ENCODE data around the gene SOX21.

Gene SOX21

GRCh38 chr13:94704377-94705080, 7.8 kb downstream of the SOX21 start:
- Histone ChIP-seq H3K4me1 (no peaks in the 10 kb centered on the region), H3K9ac (no peak overlapping the region), H3K27ac (no peak overlapping the region), H4K20me1 (peaks cover 45% of the 10 kb centered on the region), H3K27me3 (peaks cover 94% of the 10 kb centered on the region), H3K36me3 (no peaks in the 10 kb centered on the region), H3K4me3 (no peak overlapping the region), H3K4me2 (no peak overlapping the region), H3K9me3 (peaks cover 63% of the 10 kb centered on the region)
- TF ChIP-seq Cebpa-rat (IDR thresholded peaks at IDR 0.05): no peak

- no peaks in the 10 kb centered on the region for H3K4me1 ChIP-seq
Observed at GRCh38 chr13:94703721-94704314, 8.5 kb downstream of the SOX21 start.

GRCh38 chr13:94703271-94703670, 9.1 kb downstream of the SOX21 start:
- H3K36me3 ChIP-seq: no peaks in the 10 kb centered on the region
- H4K20me1 ChIP-seq: peaks cover 32% of the 10 kb centered on the region
- no peak overlapping the region for H3K4me3 ChIP-seq
- H3K4me1 ChIP-seq: no peaks in the 10 kb centered on the region
- peaks cover 82% of the 10 kb centered on the region for H3K27me3 ChIP-seq
- H3K9me3 ChIP-seq: peaks cover 58% of the 10 kb centered on the region
- no peak overlapping the region for H3K27ac ChIP-seq
- TF ChIP-seq Cebpa-rat (IDR thresholded peaks at IDR 0.05): no peak
- H3K9ac ChIP-seq: no peak overlapping the region
- no peak overlapping the region for H3K4me2 ChIP-seq

More at GRCh38 chr13:94703721-94704314, 8.5 kb downstream of the SOX21 start:
- TF ChIP-seq Cebpa-rat (IDR thresholded peaks at IDR 0.05): no peak
- Histone ChIP-seq H3K36me3 (no peaks in the 10 kb centered on the region), H3K4me2 (no peak overlapping the region), H3K4me3 (no peak overlapping the region), H4K20me1 (peaks cover 37% of the 10 kb centered on the region), H3K27me3 (peaks cover 87% of the 10 kb centered on the region), H3K9me3 (peaks cover 63% of the 10 kb centered on the region), H3K27ac (no peak overlapping the region), H3K9ac (no peak overlapping the region)

GRCh38 chr13:94702181-94703041, 9.9 kb downstream of the SOX21 start:
- no peak for TF ChIP-seq Cebpa-rat (IDR thresholded peaks at IDR 0.05)
- no peaks in the 10 kb centered on the region for H3K4me1 ChIP-seq
- H4K20me1 ChIP-seq: peaks cover 23% of the 10 kb centered on the region
- H3K4me3 ChIP-seq: no peak overlapping the region
- H3K27me3 ChIP-seq: peaks cover 73% of the 10 kb centered on the region
- no peak overlapping the region for H3K4me2 ChIP-seq
- no peaks in the 10 kb centered on the region for H3K36me3 ChIP-seq
- H3K9me3 ChIP-seq: peaks cover 50% of the 10 kb centered on the region
- H3K9ac ChIP-seq: no peak overlapping the region
- no peak overlapping the region for H3K27ac ChIP-seq

GRCh38 chr13:94701313-94702180, 10.8 kb downstream of the SOX21 start:
- Histone ChIP-seq H3K9me3 (peaks cover 46% of the 10 kb centered on the region), H3K27ac (no peak overlapping the region), H3K36me3 (no peaks in the 10 kb centered on the region), H3K4me1 (no peaks in the 10 kb centered on the region), H3K4me2 (no peak overlapping the region), H3K4me3 (no peak overlapping the region), H3K9ac (no peak overlapping the region), H3K27me3 (peaks cover 65% of the 10 kb centered on the region), H4K20me1 (peaks cover 15% of the 10 kb centered on the region; the same call in 1 of the 2 replicates)
- no peak for TF ChIP-seq Cebpa-rat (IDR thresholded peaks at IDR 0.05)

- Histone ChIP-seq H3K27me3 (peaks cover 54% of the 10 kb centered on the region), H3K36me3 (no peaks in the 10 kb centered on the region), H3K4me2 (no peak overlapping the region), H3K27ac (no peak overlapping the region), H4K20me1 (peaks cover 6% of the 10 kb centered on the region; the same call in 1 of the 2 replicates), H3K9ac (no peak overlapping the region), H3K4me1 (no peaks in the 10 kb centered on the region), H3K4me3 (no peak overlapping the region), H3K9me3 (peaks cover 44% of the 10 kb centered on the region)
- TF ChIP-seq Cebpa-rat (IDR thresholded peaks at IDR 0.05): no peak
Observed at GRCh38 chr13:94700536-94700935, 11.8 kb downstream of the SOX21 start.

- peaks cover 1% of the 10 kb centered on the region; the same call in 1 of the 2 replicates for H4K20me1 ChIP-seq
- H3K9ac ChIP-seq: no peak overlapping the region
- TF ChIP-seq Cebpa-rat (IDR thresholded peaks at IDR 0.05): no peak
- H3K36me3 ChIP-seq: no peaks in the 10 kb centered on the region
- H3K4me3 ChIP-seq: no peak overlapping the region
- peaks cover 43% of the 10 kb centered on the region for H3K9me3 ChIP-seq
- H3K4me2 ChIP-seq: no peak overlapping the region
- H3K27ac ChIP-seq: no peak overlapping the region
- H3K4me1 ChIP-seq: no peaks in the 10 kb centered on the region
- H3K27me3 ChIP-seq: peaks cover 50% of the 10 kb centered on the region
Observed at GRCh38 chr13:94700051-94700535, 12.3 kb downstream of the SOX21 start.

- Histone ChIP-seq H3K9me3 (peaks cover 6% of the 10 kb centered on the region), H3K27me3 (peaks cover 11% of the 10 kb centered on the region), H3K27ac (no peak overlapping the region), H4K20me1 (no peaks in the 10 kb centered on the region), H3K36me3 (no peaks in the 10 kb centered on the region), H3K4me3 (no peak overlapping the region), H3K4me1 (no peaks in the 10 kb centered on the region), H3K9ac (no peak overlapping the region), H3K4me2 (no peak overlapping the region)
- no peak for TF ChIP-seq Cebpa-rat (IDR thresholded peaks at IDR 0.05)
Observed at GRCh38 chr13:94696171-94696570, 16.2 kb downstream of the SOX21 start.

- no peak overlapping the region for H3K4me3 ChIP-seq
- no peaks in the 10 kb centered on the region for H3K4me1 ChIP-seq
- no peaks in the 10 kb centered on the region for H3K36me3 ChIP-seq
- H4K20me1 ChIP-seq: no peaks in the 10 kb centered on the region
- TF ChIP-seq Cebpa-rat (IDR thresholded peaks at IDR 0.05): no peak
- no peak overlapping the region for H3K9ac ChIP-seq
- H3K27ac ChIP-seq: no peak overlapping the region
- H3K27me3 ChIP-seq: no peaks in the 10 kb centered on the region
- no peak overlapping the region for H3K4me2 ChIP-seq
- H3K9me3 ChIP-seq: peaks cover 4% of the 10 kb centered on the region; the same call in 1 of the 2 replicates
Observed at GRCh38 chr13:94692030-94692429, 20.3 kb downstream of the SOX21 start.

Data from BLaER1 (cell line).